ENCODE results near the gene ADRA1B. TPM values are rescaled to one million over a fixed set of nuclear protein-coding genes. Genes with fewer than 3 reads are reported as not detected.

Gene ADRA1B
- total RNA-seq, 1 experiment from 2014 or later, result 8.3 TPM

- Histone ChIP-seq H3K4me1 (ENCODE audit: control insufficient read depth, insufficient read depth, low read length) (peaks cover 14% of the 10 kb centered on the region), H3K27me3 (ENCODE audit: control insufficient read depth, insufficient read depth, low read length) (no peaks in the 10 kb centered on the region), H3K4me3 (ENCODE audit: low read depth in 2 of 2, low read length in 2 of 2) (peak overlapping the region; percentile 36 to 66), H3K36me3 (ENCODE audit: control insufficient read depth, insufficient read depth, low read length) (no peaks in the 10 kb centered on the region), H3K9me3 (ENCODE audit: control insufficient read depth, insufficient read depth, low read depth, low read length) (no peaks in the 10 kb centered on the region), H3K27ac (ENCODE audit: low read length) (no peak overlapping the region)
- ATAC-seq (peak; percentile 40), DNase-seq (ENCODE audit: low read depth, low spot score) (no peak)
- intact Hi-C loops (cut with micrococcal nuclease; ENCODE audit: unreplicated experiment) (loop anchor here (2.0 to 10.0 kb wide), 6 partner anchors 70 to 592 kb away; no protein-coding TSS in a partner anchor), in situ Hi-C loops (cut with HindIII; ENCODE audit: low pct_unique_long_range_greater_than_20kb, low sequenced_read_pairs) (no loop called here)
- BruUV-seq (replicated peaks), result no TSS peak
- CTCF ChIA-PET, result interaction anchor here (0.6 to 1.0 kb wide), 2 partner anchors 70 to 469 kb away, joined by 3 to 5 read pairs; no protein-coding TSS in a partner anchor
- POLR2A ChIA-PET, result interaction anchor here (0.6 kb wide), 1 partner anchor 15 kb away, joined by 3 read pairs; no protein-coding TSS in a partner anchor
- no peak for TF ChIP-seq CTCF (IDR thresholded peaks at IDR 0.05)
- TF ChIP-seq TCF7L2 (IDR thresholded peaks at IDR 0.05; ENCODE audit: low read depth, low read length), result no peak
- no peak for TF ChIP-seq REST (IDR thresholded peaks at IDR 0.05; ENCODE audit: insufficient read depth in 1 of 2, low read depth in 2 of 2, low read length in 1 of 2)
- TF ChIP-seq SIN3A (IDR thresholded peaks at IDR 0.05; ENCODE audit: borderline replicate concordance, insufficient read depth, low read depth, low read length), result no peak
- no peak for TF ChIP-seq POLR2AphosphoS5 (IDR thresholded peaks at IDR 0.05; ENCODE audit: low read depth, low read length)
Observed at GRCh38 chr5:159916841-159917761, 819 bp downstream of the ADRA1B start.

- POLR2A ChIA-PET, result no interaction called here
- H3K9me3 ChIP-seq (ENCODE audit: control insufficient read depth, insufficient read depth, low read depth, low read length), result no peaks in the 10 kb centered on the region
- no peak for TF ChIP-seq CTCF (IDR thresholded peaks at IDR 0.05)
- TF ChIP-seq POLR2AphosphoS5 (IDR thresholded peaks at IDR 0.05; ENCODE audit: low read depth, low read length), result no peak
- no peak for TF ChIP-seq REST (IDR thresholded peaks at IDR 0.05; ENCODE audit: insufficient read depth in 1 of 2, low read depth in 2 of 2, low read length in 1 of 2)
- no peak for TF ChIP-seq TCF7L2 (IDR thresholded peaks at IDR 0.05; ENCODE audit: low read depth, low read length)
- no peak for TF ChIP-seq SIN3A (IDR thresholded peaks at IDR 0.05; ENCODE audit: borderline replicate concordance, insufficient read depth, low read depth, low read length)
- intact Hi-C loops (cut with micrococcal nuclease; ENCODE audit: unreplicated experiment) (loop anchor here (2.0 to 10.0 kb wide), 6 partner anchors 69 to 593 kb away; no protein-coding TSS in a partner anchor), in situ Hi-C loops (cut with HindIII; ENCODE audit: low pct_unique_long_range_greater_than_20kb, low sequenced_read_pairs) (no loop called here)
- no peak overlapping the region for H3K27ac ChIP-seq (ENCODE audit: low read length)
- BruUV-seq (replicated peaks), result no TSS peak
- no peak for ATAC-seq
- CTCF ChIA-PET, result interaction anchor here (1.0 kb wide), 1 partner anchor 69 kb away, joined by 5 read pairs; no protein-coding TSS in a partner anchor
- peaks cover 6% of the 10 kb centered on the region for H3K4me1 ChIP-seq (ENCODE audit: control insufficient read depth, insufficient read depth, low read length)
- H3K36me3 ChIP-seq (ENCODE audit: control insufficient read depth, insufficient read depth, low read length), result no peaks in the 10 kb centered on the region
- peak overlapping the region; percentile 24 to 66 for H3K4me3 ChIP-seq (ENCODE audit: low read depth in 2 of 2, low read length in 2 of 2)
- DNase-seq (ENCODE audit: low read depth, low spot score), result no peak
- no peaks in the 10 kb centered on the region for H3K27me3 ChIP-seq (ENCODE audit: control insufficient read depth, insufficient read depth, low read length)
Observed at GRCh38 chr5:159917994-159918393, 1.7 kb downstream of the ADRA1B start.

All from Panc1 (cell line).